Stromal cell of bone marrow (primary cell): Measurements from ENCODE around the gene EPN2.

Source experiments
- DNase-seq: peaks from one replicate; pipeline ENCODE4 v3.0.0-alpha.2; 2012; ENCODE audit warnings: low read depth

The EPN2 gene

DNA sequence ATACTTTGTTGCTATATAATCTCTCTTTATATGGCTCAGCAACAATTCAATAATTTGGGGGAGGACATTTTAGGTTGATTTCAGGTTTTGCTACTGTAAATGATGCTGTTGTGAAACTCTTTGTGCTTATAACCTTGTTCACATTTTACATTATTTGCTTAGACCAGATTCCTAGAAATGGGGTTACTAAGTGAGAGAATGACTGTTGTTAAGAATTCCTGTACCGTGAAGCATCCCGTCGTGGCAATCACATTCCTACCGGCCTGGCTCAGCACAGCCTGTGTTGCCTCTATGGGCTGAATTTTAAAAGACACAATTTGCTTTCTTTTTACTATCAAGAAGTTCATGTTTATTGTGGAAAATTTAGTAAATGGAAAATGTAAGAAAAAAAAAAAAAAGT, 94.0 kb downstream of the EPN2 start:
- peak; percentile 75 for DNase-seq

- DNase-seq, result no peak
Observed at GRCh38 chr17:19331543-19332245, 94.5 kb downstream of the EPN2 start.

DNA sequence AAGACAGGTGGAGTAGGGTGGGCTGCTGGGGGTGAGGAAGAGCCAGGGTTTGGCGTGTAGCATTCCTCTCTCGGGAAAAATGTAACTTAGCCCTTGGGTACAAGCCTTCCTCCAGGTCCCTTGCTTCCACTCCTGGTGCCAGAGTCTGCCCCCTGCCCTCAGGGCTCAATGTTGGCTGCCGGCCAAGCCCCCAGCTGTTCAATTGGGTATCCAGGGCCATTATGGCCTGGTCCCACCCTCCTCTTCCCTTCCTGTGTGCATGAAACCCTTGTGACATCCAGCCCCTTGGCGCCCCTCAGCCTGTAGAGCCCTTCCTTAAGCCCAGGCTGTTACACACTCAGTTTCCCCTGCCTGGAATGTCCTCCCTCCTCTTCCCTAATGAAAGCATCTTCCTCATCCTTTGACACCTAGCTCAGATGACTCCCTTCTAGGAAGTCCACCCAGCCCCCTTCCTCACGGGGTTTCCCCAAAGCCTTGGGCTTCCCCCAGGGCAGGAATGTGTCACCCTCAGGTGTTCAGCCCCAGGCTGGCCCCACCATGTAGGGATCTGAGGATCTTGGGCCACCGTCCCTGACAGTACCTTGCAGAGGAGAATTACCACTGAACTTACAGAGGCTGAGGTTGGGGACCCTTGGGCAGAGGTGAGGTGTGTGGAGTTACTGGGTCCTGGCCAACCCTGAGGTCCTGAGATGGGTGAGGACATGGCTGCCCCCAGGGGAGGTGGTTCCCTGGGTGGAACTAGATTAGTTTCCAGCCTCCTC, 95.4 kb downstream of the EPN2 start:
- no peak for DNase-seq

GRCh38 chr17:19333132-19333440, 95.9 kb downstream of the EPN2 start:
- DNase-seq, result no peak

GRCh38 chr17:19333736-19334290, 96.6 kb downstream of the EPN2 start:
- no peak for DNase-seq

- DNase-seq, result no peak
Observed at GRCh38 chr17:19334331-19334730, 97.2 kb downstream of the EPN2 start.

DNA sequence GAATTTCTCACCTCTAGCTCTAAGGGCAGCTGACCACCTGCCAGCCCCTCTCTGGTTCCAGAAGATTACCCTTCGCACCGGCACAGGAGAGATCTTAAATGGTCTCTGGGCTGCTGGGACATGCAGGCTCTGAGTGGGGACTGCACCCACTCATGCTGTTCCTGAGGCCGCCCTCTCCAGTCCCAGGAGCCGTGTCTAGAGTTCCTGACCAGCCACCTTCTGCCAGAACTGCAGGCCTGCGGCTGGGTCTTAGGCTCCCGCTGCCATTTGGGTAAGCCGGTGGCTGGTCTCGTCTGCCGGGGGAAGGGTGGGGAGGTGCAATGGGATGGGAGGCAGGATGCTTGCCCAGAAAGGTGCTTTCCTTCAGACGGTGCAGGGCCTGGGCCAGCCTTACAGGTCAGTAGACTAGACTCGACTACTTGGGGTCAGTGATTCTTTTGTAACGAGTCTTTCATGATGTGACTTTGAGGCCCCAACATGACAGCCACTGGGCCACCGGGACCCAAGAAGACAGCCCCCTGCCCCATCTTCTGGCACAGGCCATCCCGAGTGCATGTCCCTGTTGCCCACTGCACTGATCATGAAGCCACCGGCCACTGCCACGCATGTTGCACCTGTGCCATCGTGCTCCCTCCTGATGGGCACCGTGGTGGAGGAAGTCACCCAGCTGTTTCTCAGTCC, 98.9 kb downstream of the EPN2 start:
- no peak for DNase-seq

DNA sequence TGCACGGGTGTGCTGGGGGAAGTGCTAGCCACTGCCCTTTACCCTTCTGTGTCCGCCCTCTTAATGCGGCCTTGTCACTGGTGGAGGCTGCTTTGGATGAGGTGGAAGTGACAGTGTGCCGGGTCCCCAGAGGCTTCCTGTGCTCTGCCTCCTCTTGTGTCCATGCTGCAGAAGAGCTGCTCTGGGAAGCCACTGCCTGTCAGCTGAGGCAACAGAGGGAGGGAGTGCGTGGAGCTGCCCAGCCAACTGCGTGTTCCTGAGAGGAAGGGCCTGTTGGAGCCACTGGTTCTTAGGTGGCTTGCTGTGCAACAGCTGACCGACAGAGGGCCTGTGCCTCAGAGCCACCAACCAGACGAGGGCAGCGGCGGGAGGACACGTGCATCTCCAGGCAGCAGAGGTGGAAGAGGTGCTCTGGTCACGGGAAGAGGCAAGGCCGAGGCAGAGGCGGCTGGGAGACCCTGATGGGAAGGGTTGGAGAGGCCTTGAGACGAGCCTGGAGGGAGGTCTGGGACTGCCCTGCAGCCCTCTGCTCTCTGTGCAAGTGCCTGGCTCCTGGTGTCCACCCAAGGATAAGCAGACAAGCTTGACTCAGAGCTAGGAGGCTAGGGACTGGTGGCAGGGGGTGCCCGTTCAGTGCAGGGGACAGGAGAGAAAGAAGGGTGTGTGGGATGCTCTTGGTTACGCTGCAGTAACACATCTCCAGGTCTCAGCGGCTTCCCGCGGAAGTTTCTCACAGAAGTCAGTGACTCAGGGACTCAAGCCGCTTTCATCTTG, 100.0 kb downstream of the EPN2 start:
- no peak for DNase-seq

DNA sequence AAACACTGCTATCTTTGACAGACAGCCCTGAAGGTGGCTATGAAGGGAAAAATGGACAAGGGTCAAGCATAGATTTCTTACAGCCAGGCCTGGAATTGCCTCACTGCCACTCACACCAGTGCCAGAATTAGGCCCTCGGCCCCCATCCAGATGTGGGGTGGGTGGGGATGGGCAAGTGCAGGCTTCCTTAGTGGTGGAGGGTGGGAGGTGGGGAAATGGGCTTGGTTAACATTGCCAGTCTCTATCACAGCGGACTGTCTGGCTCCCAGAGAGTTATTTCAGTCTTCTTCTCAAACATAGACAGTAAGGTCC, 100.5 kb downstream of the EPN2 start:
- DNase-seq, result no peak

DNA sequence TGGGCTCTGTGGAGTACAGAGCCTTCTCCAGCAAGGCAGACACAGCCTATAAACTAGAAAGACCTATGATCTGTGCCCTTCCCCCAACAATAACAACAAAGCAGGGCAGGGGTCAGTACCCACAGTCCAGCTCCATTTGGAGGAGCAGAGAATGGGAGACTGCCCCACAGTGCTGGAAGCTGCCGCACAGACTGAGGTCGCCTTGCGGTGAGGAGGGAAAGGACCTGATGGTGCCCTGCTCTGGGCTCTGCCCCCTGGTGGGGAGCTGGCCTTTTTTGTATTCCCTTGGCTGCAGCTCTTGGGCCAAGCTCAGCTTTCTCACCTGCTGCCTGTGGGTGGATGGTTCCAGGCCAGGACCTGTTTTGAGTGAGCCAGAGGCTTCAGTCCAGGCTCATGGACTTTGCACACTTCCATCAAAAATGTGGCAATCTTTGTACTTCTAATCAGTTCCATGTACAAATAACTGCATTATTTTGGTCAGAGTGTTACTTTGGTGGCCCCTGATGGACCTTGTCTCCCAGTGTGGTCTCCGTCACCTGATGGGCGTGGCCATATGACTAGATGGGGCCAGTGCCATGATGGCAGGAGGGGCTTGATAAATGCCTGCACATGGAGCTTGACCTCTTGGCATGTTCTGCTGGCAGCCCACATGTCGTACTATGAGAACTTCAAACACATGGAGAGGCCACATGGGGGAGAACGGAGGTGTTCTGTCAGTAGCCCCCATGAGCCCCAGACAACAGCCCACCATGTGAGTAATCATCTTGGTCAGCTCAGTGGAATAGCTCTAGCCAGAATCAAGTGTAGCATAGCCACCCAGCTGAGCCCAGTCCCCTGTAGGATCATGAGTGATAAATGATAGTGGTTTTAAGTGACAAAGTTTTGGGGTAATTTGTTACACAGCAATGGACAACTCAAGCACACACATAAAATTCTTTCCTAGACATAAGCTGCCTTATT, 101.1 kb downstream of the EPN2 start:
- no peak for DNase-seq

GRCh38 chr17:19339341-19339815, 102.2 kb downstream of the EPN2 start:
- DNase-seq, result no peak

- DNase-seq, result no peak
Observed at GRCh38 chr17:19341211-19341631, 104.1 kb downstream of the EPN2 start.

GRCh38 chr17:19341641-19342610, 104.8 kb downstream of the EPN2 start:
- no peak for DNase-seq

GRCh38 chr17:19342611-19343255, 105.6 kb downstream of the EPN2 start:
- DNase-seq, result no peak

DNA sequence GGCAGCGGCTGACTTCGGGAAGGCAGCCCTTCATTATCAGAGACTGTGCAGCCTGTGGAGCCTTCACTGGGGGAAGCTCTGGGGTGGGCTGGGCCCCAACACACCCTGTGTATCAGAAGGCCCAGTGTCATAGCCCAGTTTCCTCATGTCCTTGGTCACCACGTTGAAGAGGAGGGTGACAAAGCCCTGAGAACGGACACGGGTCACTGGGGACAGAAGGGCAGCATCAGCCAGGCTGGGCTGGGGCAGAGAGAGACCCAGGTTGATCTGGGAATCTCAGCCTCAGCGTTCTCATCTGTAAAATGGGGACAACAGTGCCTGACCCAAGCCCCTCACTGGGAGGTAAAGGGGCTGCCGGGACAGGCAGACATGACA, 106.1 kb downstream of the EPN2 start:
- no peak for DNase-seq

GRCh38 chr17:19343671-19344151, 106.5 kb downstream of the EPN2 start:
- DNase-seq, result no peak

- DNase-seq, result no peak
Observed at GRCh38 chr17:19344311-19345066, 107.3 kb downstream of the EPN2 start.

DNA sequence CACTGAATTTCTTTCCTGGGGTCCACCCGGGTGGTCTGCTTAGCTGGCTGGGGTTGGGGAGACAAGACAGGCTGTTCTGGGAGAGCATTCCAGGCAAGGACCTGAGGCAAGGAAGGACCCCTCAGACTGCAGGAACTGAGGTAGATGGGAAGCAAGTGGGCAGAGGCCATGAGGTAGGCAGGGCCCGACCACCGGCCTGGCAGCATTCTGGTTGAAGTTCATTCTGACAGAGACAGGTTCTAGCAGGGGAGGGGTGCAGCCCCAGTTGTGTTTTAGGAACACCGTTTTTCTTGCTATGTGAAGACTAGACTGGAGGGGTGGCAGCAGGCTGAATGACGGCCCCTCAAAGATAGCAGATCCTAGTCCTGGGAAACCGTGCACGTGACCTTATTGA, 107.9 kb downstream of the EPN2 start:
- DNase-seq, result no peak
